SK-N-SH treated with all-trans-retinoic acid at 6 μM for 48 hours (cell line): Measurements from ENCODE around the gene ARPIN.

Source experiments
- ATAC-seq: fragments of 200-7000 bp; cut with Tn5 transposase; 3 replicates; pipeline ENCODE4 v1.9.1; 2020; ENCODE audit warnings: mild to moderate bottlenecking, moderate library complexity
- ARNTL ChIP-seq: fragments of 450-650 bp; formaldehyde crosslinking; IDR thresholded peaks from 2 replicates; pipeline ENCODE4 v1.5.0; 2020; ENCODE audit warnings: low read depth, mild to moderate bottlenecking, moderate library complexity, borderline replicate concordance
- BACH2 ChIP-seq: fragments of 250-450 bp; sonication (Bioruptor Pico); IDR thresholded peaks from 2 replicates; pipeline ENCODE4 v1.9.0; 2021; ENCODE audit warnings: mild to moderate bottlenecking, borderline replicate concordance
- CSDC2 ChIP-seq: fragments of 250-450 bp; sonication (Bioruptor Pico); IDR thresholded peaks from 2 replicates; pipeline ENCODE4 v1.5.0; 2020; ENCODE audit warnings: mild to moderate bottlenecking, moderate library complexity
- ESRRG ChIP-seq: fragments of 250-450 bp; sonication (Bioruptor Pico); IDR thresholded peaks from 2 replicates; pipeline ENCODE4 v1.6.1; 2021; ENCODE audit warnings: mild to moderate bottlenecking
- GLIS3 ChIP-seq: fragments of 250-450 bp; sonication (Bioruptor Pico); IDR thresholded peaks from 2 replicates; pipeline ENCODE4 v1.5.0; 2020; ENCODE audit warnings: mild to moderate bottlenecking, moderate library complexity
- ISL1 ChIP-seq: fragments of 250-450 bp; sonication (Bioruptor Pico); IDR thresholded peaks from 2 replicates; pipeline ENCODE4 v2.1.2; 2022; ENCODE audit warnings: mild to moderate bottlenecking, moderate library complexity
- OSR1 ChIP-seq: fragments of 250-450 bp; sonication (Bioruptor Pico); IDR thresholded peaks from 2 replicates; pipeline ENCODE4 v1.8.0; 2022; ENCODE audit warnings: moderate library complexity, mild to moderate bottlenecking, inconsistent platforms
- PPARA ChIP-seq: fragments of 250-450 bp; sonication (Bioruptor Pico); IDR thresholded peaks from 2 replicates; pipeline ENCODE4 v1.5.0; 2020; ENCODE audit warnings: mild to moderate bottlenecking, borderline replicate concordance
- RARB ChIP-seq: fragments of 250-450 bp; sonication (Bioruptor Pico); IDR thresholded peaks from 2 replicates; pipeline ENCODE4 v1.8.0; 2021; ENCODE audit warnings: mild to moderate bottlenecking, moderate library complexity
- SNAI2 ChIP-seq: fragments of 250-450 bp; sonication (Bioruptor Pico); IDR thresholded peaks from 2 replicates; pipeline ENCODE4 v1.5.0; 2020; ENCODE audit warnings: mild to moderate bottlenecking, moderate library complexity
- TCF4 ChIP-seq: fragments of 250-450 bp; sonication (Bioruptor Pico); IDR thresholded peaks from 2 replicates; pipeline ENCODE4 v1.8.0; 2021; ENCODE audit warnings: mild to moderate bottlenecking, moderate library complexity, borderline replicate concordance
- TOX ChIP-seq: fragments of 250-450 bp; sonication (Bioruptor Pico); IDR thresholded peaks from 2 replicates; pipeline ENCODE4 v1.8.0; 2021; ENCODE audit warnings: mild to moderate bottlenecking, moderate library complexity, borderline replicate concordance
- ZC3H10 ChIP-seq: fragments of 250-450 bp; sonication (Bioruptor Pico); IDR thresholded peaks from 2 replicates; pipeline ENCODE4 v1.5.1; 2021; ENCODE audit warnings: mild to moderate bottlenecking, moderate library complexity
- ZFP3 ChIP-seq: fragments of 250-450 bp; sonication (Bioruptor Pico); IDR thresholded peaks from 2 replicates; pipeline ENCODE4 v1.5.0; 2020; ENCODE audit warnings: mild to moderate bottlenecking, moderate library complexity
- ZFP30 ChIP-seq: fragments of 450-650 bp; formaldehyde crosslinking; IDR thresholded peaks from 2 replicates; pipeline ENCODE4 v1.5.0; 2022; ENCODE audit warnings: mild to moderate bottlenecking, moderate library complexity
- ZNF565 ChIP-seq: fragments of 450-650 bp; formaldehyde crosslinking; conservative IDR thresholded peaks from 2 replicates; pipeline ENCODE4 v1.5.0; 2020; ENCODE audit warnings: low read depth, mild to moderate bottlenecking, moderate library complexity
- ZNF70 ChIP-seq: fragments of 450-650 bp; formaldehyde crosslinking; IDR thresholded peaks from 2 replicates; pipeline ENCODE4 v1.5.0; 2020; ENCODE audit warnings: mild to moderate bottlenecking, moderate library complexity
- ZNF8 ChIP-seq: fragments of 450-650 bp; formaldehyde crosslinking; IDR thresholded peaks from 2 replicates; pipeline ENCODE4 v1.5.0; 2020; ENCODE audit warnings: mild to moderate bottlenecking, moderate library complexity
- TF ChIP-seq, protein P1 (sequence below): fragments of 250-450 bp; sonication (Bioruptor Pico); IDR thresholded peaks from 2 replicates; pipeline ENCODE4 v1.5.0; 2020; ENCODE audit warnings: mild to moderate bottlenecking, moderate library complexity
- TF ChIP-seq, protein P2 (sequence below): fragments of 250-450 bp; sonication (Bioruptor Pico); IDR thresholded peaks from 2 replicates; pipeline ENCODE4 v1.8.0; 2020; ENCODE audit warnings: mild to moderate bottlenecking, moderate library complexity, borderline replicate concordance
- TF ChIP-seq, protein P3 (sequence below): fragments of 250-450 bp; sonication (Bioruptor Pico); IDR thresholded peaks from 2 replicates; pipeline ENCODE4 v1.5.1; 2021; ENCODE audit warnings: mild to moderate bottlenecking, moderate library complexity
- TF ChIP-seq, protein P4 (sequence below): fragments of 250-450 bp; sonication (Bioruptor Pico); IDR thresholded peaks from 2 replicates; pipeline ENCODE4 v1.8.0; 2021; ENCODE audit warnings: low read depth, mild to moderate bottlenecking, moderate library complexity, borderline replicate concordance

Gene ARPIN

DNA sequence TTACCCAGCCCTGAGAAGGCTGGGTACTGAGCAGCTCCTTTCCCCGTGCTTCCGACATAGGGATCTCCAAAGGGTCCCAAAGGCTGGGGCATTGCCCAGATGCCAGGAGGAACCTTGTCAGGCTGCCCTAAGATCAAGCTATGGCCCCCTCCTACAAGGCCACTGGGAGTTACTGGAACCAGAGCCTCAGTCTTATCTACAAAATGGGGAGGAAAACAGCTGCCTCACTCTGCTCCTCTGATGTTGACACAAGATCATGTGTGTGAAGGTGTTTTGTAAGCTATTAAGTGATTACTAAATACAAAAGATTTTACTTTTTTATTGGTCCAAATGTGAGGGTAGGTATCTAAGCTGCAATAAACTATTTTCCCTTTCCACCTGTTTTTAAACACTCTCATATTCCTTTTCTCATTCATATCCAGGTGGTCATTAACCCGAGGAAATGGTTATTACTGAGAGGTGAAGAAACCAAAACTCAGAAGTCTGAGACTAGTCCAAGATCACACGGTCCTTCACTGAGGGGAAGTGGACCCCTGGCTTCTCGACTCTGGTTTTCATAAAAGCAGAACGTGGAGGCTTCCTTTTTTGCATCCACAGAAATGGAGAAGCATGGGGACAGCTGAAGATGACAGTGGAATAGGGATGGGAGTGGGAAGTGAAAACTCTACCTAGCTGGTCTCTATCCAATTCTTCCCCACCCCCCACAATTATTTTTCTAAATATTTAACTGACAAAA is 1.7 kb downstream of the ARPIN start (continued):
- TF ChIP-seq ZFP30 (CRISPR knock-in tag): no peak
- TF ChIP-seq, protein P1, sequence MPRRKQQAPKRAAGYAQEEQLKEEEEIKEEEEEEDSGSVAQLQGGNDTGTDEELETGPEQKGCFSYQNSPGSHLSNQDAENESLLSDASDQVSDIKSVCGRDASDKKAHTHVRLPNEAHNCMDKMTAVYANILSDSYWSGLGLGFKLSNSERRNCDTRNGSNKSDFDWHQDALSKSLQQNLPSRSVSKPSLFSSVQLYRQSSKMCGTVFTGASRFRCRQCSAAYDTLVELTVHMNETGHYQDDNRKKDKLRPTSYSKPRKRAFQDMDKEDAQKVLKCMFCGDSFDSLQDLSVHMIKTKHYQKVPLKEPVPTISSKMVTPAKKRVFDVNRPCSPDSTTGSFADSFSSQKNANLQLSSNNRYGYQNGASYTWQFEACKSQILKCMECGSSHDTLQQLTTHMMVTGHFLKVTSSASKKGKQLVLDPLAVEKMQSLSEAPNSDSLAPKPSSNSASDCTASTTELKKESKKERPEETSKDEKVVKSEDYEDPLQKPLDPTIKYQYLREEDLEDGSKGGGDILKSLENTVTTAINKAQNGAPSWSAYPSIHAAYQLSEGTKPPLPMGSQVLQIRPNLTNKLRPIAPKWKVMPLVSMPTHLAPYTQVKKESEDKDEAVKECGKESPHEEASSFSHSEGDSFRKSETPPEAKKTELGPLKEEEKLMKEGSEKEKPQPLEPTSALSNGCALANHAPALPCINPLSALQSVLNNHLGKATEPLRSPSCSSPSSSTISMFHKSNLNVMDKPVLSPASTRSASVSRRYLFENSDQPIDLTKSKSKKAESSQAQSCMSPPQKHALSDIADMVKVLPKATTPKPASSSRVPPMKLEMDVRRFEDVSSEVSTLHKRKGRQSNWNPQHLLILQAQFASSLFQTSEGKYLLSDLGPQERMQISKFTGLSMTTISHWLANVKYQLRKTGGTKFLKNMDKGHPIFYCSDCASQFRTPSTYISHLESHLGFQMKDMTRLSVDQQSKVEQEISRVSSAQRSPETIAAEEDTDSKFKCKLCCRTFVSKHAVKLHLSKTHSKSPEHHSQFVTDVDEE (CRISPR knock-in tag): no peak
- TF ChIP-seq ZC3H10 (CRISPR knock-in tag): no peak
- TF ChIP-seq ISL1 (CRISPR knock-in tag): no peak
- no peak for TF ChIP-seq ZNF8 (CRISPR knock-in tag)
- no peak for TF ChIP-seq PPARA (CRISPR knock-in tag)
- no peak for TF ChIP-seq ESRRG (CRISPR knock-in tag)
- TF ChIP-seq GLIS3: no peak
- TF ChIP-seq TCF4 (CRISPR knock-in tag): no peak

DNA sequence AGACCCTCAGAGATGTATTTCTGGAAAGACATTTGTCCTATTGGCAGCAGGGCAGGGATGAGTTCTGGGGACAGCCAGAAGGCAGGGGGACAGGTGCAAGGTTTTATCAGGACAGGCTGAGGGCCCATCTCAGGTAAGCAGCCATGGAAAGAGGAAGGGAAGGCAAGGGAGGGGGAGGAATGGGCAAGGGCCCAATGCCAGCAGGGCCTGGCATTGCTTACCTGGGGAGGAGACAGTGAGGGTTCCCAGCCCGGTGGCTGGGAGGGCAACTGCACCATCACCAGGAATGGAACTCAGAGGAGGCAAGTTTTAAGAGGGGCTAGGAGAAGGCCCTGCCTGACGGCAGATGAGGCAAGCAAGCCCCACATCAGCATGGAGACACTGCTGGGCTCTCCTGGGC is 3.1 kb downstream of the ARPIN start:
- TF ChIP-seq RARB (CRISPR knock-in tag): no peak
- TF ChIP-seq, protein P1 (CRISPR knock-in tag): no peak
- no peak for TF ChIP-seq TCF4 (CRISPR knock-in tag)
- no peak for TF ChIP-seq PPARA (CRISPR knock-in tag)
- no peak for TF ChIP-seq ZC3H10 (CRISPR knock-in tag)
- no peak for TF ChIP-seq ARNTL (CRISPR knock-in tag)
- no peak for TF ChIP-seq OSR1 (CRISPR knock-in tag)
- TF ChIP-seq, protein P2, sequence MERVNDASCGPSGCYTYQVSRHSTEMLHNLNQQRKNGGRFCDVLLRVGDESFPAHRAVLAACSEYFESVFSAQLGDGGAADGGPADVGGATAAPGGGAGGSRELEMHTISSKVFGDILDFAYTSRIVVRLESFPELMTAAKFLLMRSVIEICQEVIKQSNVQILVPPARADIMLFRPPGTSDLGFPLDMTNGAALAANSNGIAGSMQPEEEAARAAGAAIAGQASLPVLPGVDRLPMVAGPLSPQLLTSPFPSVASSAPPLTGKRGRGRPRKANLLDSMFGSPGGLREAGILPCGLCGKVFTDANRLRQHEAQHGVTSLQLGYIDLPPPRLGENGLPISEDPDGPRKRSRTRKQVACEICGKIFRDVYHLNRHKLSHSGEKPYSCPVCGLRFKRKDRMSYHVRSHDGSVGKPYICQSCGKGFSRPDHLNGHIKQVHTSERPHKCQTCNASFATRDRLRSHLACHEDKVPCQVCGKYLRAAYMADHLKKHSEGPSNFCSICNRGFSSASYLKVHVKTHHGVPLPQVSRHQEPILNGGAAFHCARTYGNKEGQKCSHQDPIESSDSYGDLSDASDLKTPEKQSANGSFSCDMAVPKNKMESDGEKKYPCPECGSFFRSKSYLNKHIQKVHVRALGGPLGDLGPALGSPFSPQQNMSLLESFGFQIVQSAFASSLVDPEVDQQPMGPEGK (CRISPR knock-in tag): no peak
- TF ChIP-seq SNAI2 (CRISPR knock-in tag): no peak
- TF ChIP-seq GLIS3: no peak
- TF ChIP-seq ZNF565 (CRISPR knock-in tag): no peak
- TF ChIP-seq, protein P3, sequence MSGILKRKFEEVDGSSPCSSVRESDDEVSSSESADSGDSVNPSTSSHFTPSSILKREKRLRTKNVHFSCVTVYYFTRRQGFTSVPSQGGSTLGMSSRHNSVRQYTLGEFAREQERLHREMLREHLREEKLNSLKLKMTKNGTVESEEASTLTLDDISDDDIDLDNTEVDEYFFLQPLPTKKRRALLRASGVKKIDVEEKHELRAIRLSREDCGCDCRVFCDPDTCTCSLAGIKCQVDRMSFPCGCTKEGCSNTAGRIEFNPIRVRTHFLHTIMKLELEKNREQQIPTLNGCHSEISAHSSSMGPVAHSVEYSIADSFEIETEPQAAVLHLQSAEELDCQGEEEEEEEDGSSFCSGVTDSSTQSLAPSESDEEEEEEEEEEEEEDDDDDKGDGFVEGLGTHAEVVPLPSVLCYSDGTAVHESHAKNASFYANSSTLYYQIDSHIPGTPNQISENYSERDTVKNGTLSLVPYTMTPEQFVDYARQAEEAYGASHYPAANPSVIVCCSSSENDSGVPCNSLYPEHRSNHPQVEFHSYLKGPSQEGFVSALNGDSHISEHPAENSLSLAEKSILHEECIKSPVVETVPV: no peak
- TF ChIP-seq, protein P4, sequence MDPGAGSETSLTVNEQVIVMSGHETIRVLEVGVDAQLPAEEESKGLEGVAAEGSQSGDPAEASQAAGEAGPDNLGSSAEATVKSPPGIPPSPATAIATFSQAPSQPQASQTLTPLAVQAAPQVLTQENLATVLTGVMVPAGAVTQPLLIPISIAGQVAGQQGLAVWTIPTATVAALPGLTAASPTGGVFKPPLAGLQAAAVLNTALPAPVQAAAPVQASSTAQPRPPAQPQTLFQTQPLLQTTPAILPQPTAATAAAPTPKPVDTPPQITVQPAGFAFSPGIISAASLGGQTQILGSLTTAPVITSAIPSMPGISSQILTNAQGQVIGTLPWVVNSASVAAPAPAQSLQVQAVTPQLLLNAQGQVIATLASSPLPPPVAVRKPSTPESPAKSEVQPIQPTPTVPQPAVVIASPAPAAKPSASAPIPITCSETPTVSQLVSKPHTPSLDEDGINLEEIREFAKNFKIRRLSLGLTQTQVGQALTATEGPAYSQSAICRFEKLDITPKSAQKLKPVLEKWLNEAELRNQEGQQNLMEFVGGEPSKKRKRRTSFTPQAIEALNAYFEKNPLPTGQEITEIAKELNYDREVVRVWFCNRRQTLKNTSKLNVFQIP (CRISPR knock-in tag): no peak
- no peak for TF ChIP-seq ZFP3 (CRISPR knock-in tag)
- ATAC-seq: no peak

DNA sequence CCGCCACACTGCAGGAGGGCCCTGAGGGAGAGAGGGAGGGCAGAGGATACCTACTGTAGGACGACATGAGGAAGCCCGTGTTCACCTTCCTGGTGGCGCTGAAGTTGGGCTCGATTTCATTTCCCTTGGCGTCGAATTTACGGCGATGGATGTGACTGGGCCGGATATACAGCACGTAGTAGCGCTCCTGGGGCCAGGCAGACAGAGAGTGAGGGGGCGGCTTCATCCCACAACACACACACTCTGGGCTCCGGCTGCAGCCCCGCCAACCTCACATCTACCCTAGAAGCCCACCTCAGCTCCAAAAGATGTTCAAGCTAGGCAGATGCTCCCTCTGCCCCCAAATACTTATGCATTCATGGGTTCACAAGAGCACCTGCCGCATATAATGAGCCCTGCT is 4.5 kb downstream of the ARPIN start:
- no peak for ATAC-seq
- TF ChIP-seq GLIS3: no peak
- no peak for TF ChIP-seq TOX
- TF ChIP-seq, protein P1 (CRISPR knock-in tag): no peak
- TF ChIP-seq, protein P2 (CRISPR knock-in tag): no peak
- no peak for TF ChIP-seq BACH2 (CRISPR knock-in tag)
- TF ChIP-seq OSR1 (CRISPR knock-in tag): no peak
- TF ChIP-seq SNAI2 (CRISPR knock-in tag): no peak
- TF ChIP-seq CSDC2 (CRISPR knock-in tag): no peak
- no peak for TF ChIP-seq ZFP3 (CRISPR knock-in tag)
- TF ChIP-seq ZNF70: no peak
